Caco-2 (cell line): ENCODE measurements around the gene MEF2D. TPM values are rescaled to one million over a fixed set of nuclear protein-coding genes. Genes with fewer than 3 reads are reported as not detected.

Experiments
- BruUV-seq: library from RNA; stranded (reverse); fragments of 400-500 nt; replicated peaks from 2 replicates; lab custom pipeline; 2021; lab: Mats Ljungman, UMichigan
- CTCF ChIA-PET: fragments of 300-600 bp; sonication (Branson Sonifier 250); formaldehyde crosslinking; loops from one replicate; lab custom pipeline; 2022; ENCODE audit warnings: antibody characterized with exemption; lab: Charles Lee
- POLR2A ChIA-PET: fragments of 300-600 bp; sonication (Branson Sonifier 250); formaldehyde crosslinking; loops from one replicate; lab custom pipeline; 2022; ENCODE audit warnings: antibody characterized with exemption; lab: Charles Lee
- DNase-seq, 2 experiments: peaks; one replicate each; pipeline versions ENCODE4 v3.0.0 to v3.0.0-alpha.2; 2020 to 2022
- H3K27me3 ChIP-seq: replicated peaks from 2 replicates; pipeline ENCODE4 v1.6.0; 2011; ENCODE audit warnings: low read length; ENCODE audit not compliant: control insufficient read depth, insufficient read depth
- H3K36me3 ChIP-seq: 2 replicates; pipeline ENCODE4 v1.5.1; 2011; ENCODE audit warnings: low read length; ENCODE audit not compliant: control insufficient read depth, insufficient read depth
- H3K4me1 ChIP-seq: fragments of 250-450 bp; sonication (Bioruptor Pico); 2 replicates; pipeline ENCODE4 v1.5.1; 2020; ENCODE audit warnings: mild to moderate bottlenecking
- H3K4me3 ChIP-seq: 2 replicates; pipeline ENCODE4 v1.5.1; 2011; ENCODE audit warnings: low read depth, mild to moderate bottlenecking, control low read depth, low read length
- H3K9me3 ChIP-seq: fragments of 250-450 bp; sonication (Bioruptor Pico); 2 replicates; pipeline ENCODE4 v1.5.1; 2020; ENCODE audit warnings: mild to moderate bottlenecking, moderate library complexity
- H3K27ac Mint-ChIP-seq: one replicate; pipeline ENCODE4 v1.8.0; 2022; ENCODE audit warnings: mixed read lengths; ENCODE audit not compliant: unreplicated experiment
- H3K27me3 Mint-ChIP-seq: one replicate; pipeline ENCODE4 v1.8.0; 2022; ENCODE audit warnings: mixed read lengths; ENCODE audit not compliant: insufficient read depth, unreplicated experiment
- H3K36me3 Mint-ChIP-seq: one replicate; pipeline ENCODE4 v1.8.0; 2022; ENCODE audit warnings: mild to moderate bottlenecking, mixed read lengths; ENCODE audit not compliant: insufficient read depth, unreplicated experiment
- H3K4me1 Mint-ChIP-seq: one replicate; pipeline ENCODE4 v1.8.0; 2022; ENCODE audit warnings: low read depth, mixed read lengths; ENCODE audit not compliant: unreplicated experiment
- H3K4me3 Mint-ChIP-seq: one replicate; pipeline ENCODE4 v1.8.0; 2022; ENCODE audit warnings: mild to moderate bottlenecking, moderate library complexity, mixed read lengths; ENCODE audit not compliant: unreplicated experiment
- H3K9me3 Mint-ChIP-seq: one replicate; pipeline ENCODE4 v1.8.0; 2022; ENCODE audit warnings: mixed read lengths; ENCODE audit not compliant: unreplicated experiment
- intact Hi-C: fragments of 100-400 bp; cut with micrococcal nuclease; formaldehyde crosslinking; loops from one replicate; pipeline ENCODE4 v1.10.0; 2022; ENCODE audit not compliant: unreplicated experiment
- total RNA-seq: library from RNA; stranded (reverse); gene quantifications from 2 replicates; pipeline ENCODE4 v1.2.3, GENCODE V29; 2022
- TF ChIP-seq, protein P1 (sequence below), 2 experiments: fragments of 200-600 bp in 1 of 2; IDR thresholded peaks; 1 replicate in 1 of 2; 2 replicates in 1 of 2; pipeline versions ENCODE4 v1.5.1 to v1.8.0; 2011 to 2022; ENCODE audit warnings: antibody characterized with exemption in 1 of 2, control low read depth in 1 of 2, inconsistent platforms in 1 of 2, low read depth in 1 of 2, low read length in 1 of 2, mild to moderate bottlenecking in 1 of 2, moderate library complexity in 1 of 2; ENCODE audit not compliant: insufficient read depth in 1 of 2, severe bottlenecking in 1 of 2, unreplicated experiment in 1 of 2

MEF2D gene
- total RNA-seq, 1 experiment from 2014 or later, result 18.6 TPM

DNA sequence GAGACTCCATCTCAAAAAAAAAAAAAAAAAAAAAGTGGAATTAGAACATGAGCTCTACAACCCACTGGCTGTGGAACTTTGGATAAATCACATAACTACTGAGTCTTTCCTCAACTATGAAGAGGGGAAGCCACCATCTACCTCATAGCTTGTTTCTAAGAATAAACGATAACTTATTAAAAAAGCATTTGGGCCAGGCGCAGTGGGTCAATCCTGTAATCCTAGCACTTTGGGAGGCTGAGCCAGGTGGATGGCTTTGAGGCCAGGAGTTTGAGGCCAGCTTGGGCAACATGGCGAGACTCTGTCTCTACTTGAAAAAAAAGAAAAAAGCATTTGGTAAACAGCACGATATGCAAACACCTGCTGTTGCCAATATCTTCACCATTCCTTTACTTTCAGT, 31.8 kb upstream of the MEF2D start:
- no peaks in the 10 kb centered on the region for H3K4me1 ChIP-seq
- no peaks in the 10 kb centered on the region for H3K9me3 ChIP-seq
- CTCF ChIA-PET, result no interaction called here
- H3K27me3 Mint-ChIP-seq, result no peaks in the 10 kb centered on the region
- no peak overlapping the region for H3K4me3 ChIP-seq
- POLR2A ChIA-PET, result no interaction called here
- intact Hi-C loops, result no loop called here
- H3K9me3 Mint-ChIP-seq, result no peaks in the 10 kb centered on the region
- no peak overlapping the region for H3K27ac Mint-ChIP-seq
- no peaks in the 10 kb centered on the region for H3K4me1 Mint-ChIP-seq
- TF ChIP-seq, protein P1, sequence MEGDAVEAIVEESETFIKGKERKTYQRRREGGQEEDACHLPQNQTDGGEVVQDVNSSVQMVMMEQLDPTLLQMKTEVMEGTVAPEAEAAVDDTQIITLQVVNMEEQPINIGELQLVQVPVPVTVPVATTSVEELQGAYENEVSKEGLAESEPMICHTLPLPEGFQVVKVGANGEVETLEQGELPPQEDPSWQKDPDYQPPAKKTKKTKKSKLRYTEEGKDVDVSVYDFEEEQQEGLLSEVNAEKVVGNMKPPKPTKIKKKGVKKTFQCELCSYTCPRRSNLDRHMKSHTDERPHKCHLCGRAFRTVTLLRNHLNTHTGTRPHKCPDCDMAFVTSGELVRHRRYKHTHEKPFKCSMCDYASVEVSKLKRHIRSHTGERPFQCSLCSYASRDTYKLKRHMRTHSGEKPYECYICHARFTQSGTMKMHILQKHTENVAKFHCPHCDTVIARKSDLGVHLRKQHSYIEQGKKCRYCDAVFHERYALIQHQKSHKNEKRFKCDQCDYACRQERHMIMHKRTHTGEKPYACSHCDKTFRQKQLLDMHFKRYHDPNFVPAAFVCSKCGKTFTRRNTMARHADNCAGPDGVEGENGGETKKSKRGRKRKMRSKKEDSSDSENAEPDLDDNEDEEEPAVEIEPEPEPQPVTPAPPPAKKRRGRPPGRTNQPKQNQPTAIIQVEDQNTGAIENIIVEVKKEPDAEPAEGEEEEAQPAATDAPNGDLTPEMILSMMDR (IDR thresholded peaks at IDR 0.05; ENCODE audit: insufficient read depth in 1 of 2, low read depth in 1 of 2, low read length in 1 of 2, severe bottlenecking in 1 of 2, unreplicated experiment in 1 of 2), result no peak
- H3K4me3 Mint-ChIP-seq, result no peak overlapping the region
- no peaks in the 10 kb centered on the region for H3K27me3 ChIP-seq
- no peak for DNase-seq
- no TSS peak for BruUV-seq
- H3K36me3 ChIP-seq, result no peaks in the 10 kb centered on the region; the same call in 1 of the 2 replicates
- peaks cover 48% of the 10 kb centered on the region for H3K36me3 Mint-ChIP-seq

DNA sequence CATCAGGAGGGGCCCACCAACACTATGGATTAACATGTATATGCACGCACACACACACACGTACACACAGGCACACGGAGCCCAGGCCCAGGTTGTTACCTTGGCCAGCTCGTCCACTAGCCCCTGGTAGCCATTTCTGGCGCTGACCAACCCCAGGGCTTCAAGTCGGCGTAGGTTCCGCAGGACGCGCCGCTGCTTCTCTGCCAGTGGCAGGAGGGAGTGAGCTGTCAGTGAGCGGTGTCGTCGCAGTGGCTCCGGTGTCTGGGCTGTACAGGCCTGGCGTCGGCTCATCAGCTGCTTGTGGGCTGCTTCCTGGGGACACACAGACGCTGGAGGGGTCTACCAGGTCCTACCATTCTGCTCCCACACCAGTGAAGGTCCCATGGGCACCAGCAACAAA, 29.4 kb upstream of the MEF2D start:
- no peaks in the 10 kb centered on the region for H3K9me3 Mint-ChIP-seq
- no peak overlapping the region for H3K27ac Mint-ChIP-seq
- H3K4me3 Mint-ChIP-seq, result no peak overlapping the region
- TF ChIP-seq, protein P1 (IDR thresholded peaks at IDR 0.05; ENCODE audit: insufficient read depth in 1 of 2, low read depth in 1 of 2, low read length in 1 of 2, severe bottlenecking in 1 of 2, unreplicated experiment in 1 of 2), result no peak
- no peaks in the 10 kb centered on the region; the same call in 1 of the 2 replicates for H3K36me3 ChIP-seq
- H3K36me3 Mint-ChIP-seq, result peaks cover 55% of the 10 kb centered on the region
- no peaks in the 10 kb centered on the region for H3K4me1 ChIP-seq
- BruUV-seq, result no TSS peak
- H3K4me1 Mint-ChIP-seq, result no peaks in the 10 kb centered on the region
- CTCF ChIA-PET, result no interaction called here
- H3K27me3 Mint-ChIP-seq, result no peaks in the 10 kb centered on the region
- H3K27me3 ChIP-seq, result no peaks in the 10 kb centered on the region
- POLR2A ChIA-PET, result no interaction called here
- no peaks in the 10 kb centered on the region for H3K9me3 ChIP-seq
- no peak overlapping the region for H3K4me3 ChIP-seq
- DNase-seq, result no peak
- intact Hi-C loops, result no loop called here

DNA sequence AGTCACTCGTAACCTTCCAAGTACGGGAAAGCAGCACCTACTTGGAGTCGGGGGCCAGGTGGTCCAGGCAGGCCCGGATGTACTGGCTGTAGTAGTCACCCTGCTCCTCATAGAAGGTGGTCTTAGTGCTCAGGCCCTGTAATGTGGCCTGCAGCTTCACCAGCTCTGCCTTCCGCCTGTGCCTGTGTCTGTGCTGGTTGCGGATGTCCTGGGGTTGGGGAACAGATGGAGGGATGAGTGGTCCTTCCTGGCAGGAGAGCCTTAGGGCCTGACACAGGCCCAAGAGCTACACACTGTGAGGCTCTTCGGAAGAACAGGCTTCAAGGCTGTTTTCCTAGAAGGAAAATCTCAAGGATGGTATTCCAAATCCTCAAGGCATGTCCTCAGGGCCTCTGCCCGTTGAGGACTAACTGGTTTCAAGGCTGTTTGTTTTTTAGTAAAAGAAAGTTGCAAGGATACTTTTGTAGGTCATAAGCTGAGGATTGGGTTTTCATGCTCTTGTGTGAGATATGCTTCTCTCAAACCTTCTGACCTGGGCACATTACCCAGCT, 28.4 kb upstream of the MEF2D start:
- ChIA-PET POLR2A (no interaction called here), CTCF (no interaction called here)
- TF ChIP-seq, protein P1 (IDR thresholded peaks at IDR 0.05; ENCODE audit: insufficient read depth in 1 of 2, low read depth in 1 of 2, low read length in 1 of 2, severe bottlenecking in 1 of 2, unreplicated experiment in 1 of 2), result no peak
- H3K36me3 Mint-ChIP-seq, result peaks cover 50% of the 10 kb centered on the region
- intact Hi-C loops, result no loop called here
- no peaks in the 10 kb centered on the region for H3K4me1 Mint-ChIP-seq
- no peaks in the 10 kb centered on the region; the same call in 1 of the 2 replicates for H3K36me3 ChIP-seq
- no peak for DNase-seq
- H3K27me3 ChIP-seq, result no peaks in the 10 kb centered on the region
- no peaks in the 10 kb centered on the region for H3K27me3 Mint-ChIP-seq
- H3K9me3 Mint-ChIP-seq, result no peaks in the 10 kb centered on the region
- no peak overlapping the region for H3K27ac Mint-ChIP-seq
- H3K4me1 ChIP-seq, result no peaks in the 10 kb centered on the region
- no TSS peak for BruUV-seq
- no peak overlapping the region for H3K4me3 Mint-ChIP-seq
- no peak overlapping the region for H3K4me3 ChIP-seq
- H3K9me3 ChIP-seq, result no peaks in the 10 kb centered on the region
